ENCODE data around the gene NRXN2.
"Not testable (repeated sequence)": the region's sequence is repeated elsewhere in the genome, so short reads cannot be mapped to it uniquely, and the experiment has no call there.

Gene NRXN2

GRCh38 chr11:64665411-64665821, 57.6 kb downstream of the NRXN2 start:
- no peak for DNase-seq

DNA sequence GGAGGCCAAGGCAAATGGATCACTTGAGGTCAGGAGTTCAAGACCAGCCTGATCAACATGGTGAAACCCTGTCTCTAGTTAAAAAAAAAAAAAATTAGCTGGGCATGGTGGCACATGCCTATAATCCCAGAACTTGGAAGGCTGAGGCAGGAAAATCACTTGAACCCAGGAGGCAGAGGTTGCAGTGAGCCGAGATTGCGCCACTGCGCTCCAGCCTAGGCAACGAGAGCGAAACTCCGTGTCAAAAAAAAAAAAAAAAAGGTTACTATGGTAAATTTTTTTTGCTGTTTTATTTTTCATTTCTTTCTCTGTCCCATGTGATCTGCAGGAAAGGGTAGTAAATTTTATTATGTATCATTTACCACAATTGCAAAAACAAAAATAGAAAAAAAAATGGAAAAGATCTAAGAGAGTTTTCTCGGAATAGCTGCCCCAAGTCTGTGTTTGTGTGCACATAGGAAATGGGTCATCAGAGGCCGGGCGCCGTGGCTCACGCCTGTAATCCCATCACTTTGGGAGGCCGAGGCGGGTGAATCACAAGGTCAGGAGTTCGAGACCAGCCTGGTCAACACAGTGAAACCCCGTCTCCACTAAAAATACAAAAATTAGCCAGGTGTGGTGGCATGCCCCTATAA, 58.6 kb downstream of the NRXN2 start:
- DNase-seq, result not testable (repeated sequence)

GRCh38 chr11:64663656-64664055, 59.3 kb downstream of the NRXN2 start:
- no peak for DNase-seq

- DNase-seq, result no peak
Observed at GRCh38 chr11:64661614-64662013, 61.4 kb downstream of the NRXN2 start.

- no peak for DNase-seq
Observed at GRCh38 chr11:64661146-64661545, 61.9 kb downstream of the NRXN2 start.

DNA sequence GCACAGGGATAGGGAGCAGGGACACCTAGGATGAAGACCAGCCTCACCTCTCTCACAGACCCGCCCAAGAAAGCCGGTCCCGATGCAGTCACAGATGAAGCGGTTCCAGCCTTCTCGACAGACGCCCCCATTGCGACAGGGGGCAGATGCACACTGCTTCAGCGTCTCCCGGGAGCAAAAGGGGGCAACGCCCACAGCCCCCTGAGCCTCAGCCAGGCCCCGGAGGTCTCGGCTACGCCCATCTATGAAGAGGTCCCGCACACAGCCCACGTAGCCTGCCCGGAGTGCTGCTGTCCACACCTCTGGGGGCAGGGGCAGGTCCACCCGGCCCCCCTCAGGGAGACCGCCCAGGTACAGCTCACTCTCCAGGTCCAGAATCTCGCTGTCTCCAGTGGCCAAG, 62.3 kb downstream of the NRXN2 start:
- DNase-seq, result no peak

- no peak for DNase-seq
Observed at GRCh38 chr11:64660205-64660604, 62.8 kb downstream of the NRXN2 start.

DNA sequence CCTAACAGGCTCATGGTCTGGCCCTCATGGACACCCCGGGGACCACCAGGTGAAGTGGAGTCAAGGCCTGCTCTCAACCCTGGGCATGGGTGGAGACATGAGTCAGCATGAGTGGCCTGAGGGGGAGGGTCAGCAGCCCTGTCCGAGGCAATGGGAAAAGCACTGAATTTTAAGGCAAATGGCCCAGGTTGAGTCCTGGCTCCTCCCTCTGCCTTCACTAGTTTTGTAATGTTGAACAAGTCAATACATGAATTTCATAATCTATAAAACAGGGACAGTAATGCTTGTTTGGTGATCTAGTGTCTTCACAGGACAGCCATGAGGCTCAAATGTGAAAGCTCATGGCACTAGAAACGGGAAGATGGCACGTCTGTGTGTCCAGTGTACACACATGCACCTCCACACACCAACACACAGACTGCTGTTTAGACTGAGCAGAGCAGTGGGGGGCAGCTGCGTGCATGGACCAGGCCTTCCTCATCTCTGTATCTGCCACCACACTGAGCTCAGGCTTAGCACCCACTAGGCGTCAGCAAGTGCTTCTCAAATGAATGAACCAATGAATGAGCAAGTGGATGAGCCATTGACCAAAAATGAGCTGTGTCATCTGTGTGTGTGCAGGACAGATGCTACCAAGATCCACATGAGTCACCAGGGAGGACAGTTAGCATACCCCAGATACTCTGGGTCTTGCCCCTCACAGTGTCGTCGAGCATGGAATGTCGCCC, 63.4 kb downstream of the NRXN2 start:
- no peak for DNase-seq

- DNase-seq, result no peak
Observed at GRCh38 chr11:64658265-64658664, 64.7 kb downstream of the NRXN2 start.

- no peak for DNase-seq
Observed at GRCh38 chr11:64656862-64657261, 66.1 kb downstream of the NRXN2 start.

DNA sequence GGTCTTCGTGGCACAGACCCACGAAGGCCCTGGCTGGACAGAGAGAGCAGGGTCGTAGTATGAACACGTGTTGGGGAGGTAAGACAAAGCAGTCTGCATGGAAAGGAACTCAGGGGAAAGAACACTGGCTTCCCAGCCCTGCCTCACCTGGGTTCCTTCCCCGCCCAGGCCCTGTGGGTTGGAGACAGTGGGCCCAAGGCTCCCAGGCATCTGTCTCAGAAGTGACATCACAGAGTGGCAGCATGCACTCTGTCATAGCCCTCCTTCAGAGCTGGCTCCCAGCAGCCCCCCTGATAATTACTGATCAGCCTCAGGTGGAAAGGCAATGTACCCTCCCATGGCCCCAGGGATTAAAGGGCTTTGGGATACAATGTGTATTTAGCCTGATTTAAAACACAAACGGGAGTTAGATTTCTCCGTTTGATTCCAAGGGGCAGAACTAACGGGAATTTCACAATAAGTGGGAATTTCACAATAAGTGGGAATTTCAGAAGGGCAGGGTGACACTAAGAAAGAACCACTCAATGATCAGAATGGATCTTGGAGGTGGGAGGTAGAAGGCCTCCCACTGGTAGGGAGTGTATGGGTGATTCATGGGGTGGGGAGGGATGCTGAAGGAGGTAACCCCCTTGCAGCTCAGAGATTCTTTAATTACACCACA, 66.9 kb downstream of the NRXN2 start:
- DNase-seq, result no peak

- DNase-seq, result no peak
Observed at GRCh38 chr11:64654958-64655541, 67.9 kb downstream of the NRXN2 start.

DNA sequence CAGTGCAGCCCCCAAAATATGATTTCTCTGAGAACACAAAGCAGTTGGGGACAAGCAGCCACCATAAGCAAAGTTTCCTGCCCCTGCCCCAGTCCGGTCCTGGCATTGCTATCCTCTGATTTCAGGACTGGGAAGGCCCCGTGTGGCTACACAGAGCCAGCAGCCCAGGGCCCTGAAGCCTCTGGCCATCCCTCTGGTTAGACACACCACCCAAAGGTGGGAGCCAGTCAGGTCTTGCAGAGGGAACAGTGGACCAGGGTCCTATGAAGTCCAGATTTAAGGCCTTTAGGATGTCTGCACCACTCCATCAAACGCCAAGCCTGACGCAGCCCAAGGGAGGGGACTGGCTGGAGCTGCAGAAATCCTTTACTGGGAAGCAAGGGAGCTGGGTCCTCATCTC, 68.6 kb downstream of the NRXN2 start:
- no peak for DNase-seq

GRCh38 chr11:64653388-64653973, 69.5 kb downstream of the NRXN2 start:
- DNase-seq, result no peak

DNA sequence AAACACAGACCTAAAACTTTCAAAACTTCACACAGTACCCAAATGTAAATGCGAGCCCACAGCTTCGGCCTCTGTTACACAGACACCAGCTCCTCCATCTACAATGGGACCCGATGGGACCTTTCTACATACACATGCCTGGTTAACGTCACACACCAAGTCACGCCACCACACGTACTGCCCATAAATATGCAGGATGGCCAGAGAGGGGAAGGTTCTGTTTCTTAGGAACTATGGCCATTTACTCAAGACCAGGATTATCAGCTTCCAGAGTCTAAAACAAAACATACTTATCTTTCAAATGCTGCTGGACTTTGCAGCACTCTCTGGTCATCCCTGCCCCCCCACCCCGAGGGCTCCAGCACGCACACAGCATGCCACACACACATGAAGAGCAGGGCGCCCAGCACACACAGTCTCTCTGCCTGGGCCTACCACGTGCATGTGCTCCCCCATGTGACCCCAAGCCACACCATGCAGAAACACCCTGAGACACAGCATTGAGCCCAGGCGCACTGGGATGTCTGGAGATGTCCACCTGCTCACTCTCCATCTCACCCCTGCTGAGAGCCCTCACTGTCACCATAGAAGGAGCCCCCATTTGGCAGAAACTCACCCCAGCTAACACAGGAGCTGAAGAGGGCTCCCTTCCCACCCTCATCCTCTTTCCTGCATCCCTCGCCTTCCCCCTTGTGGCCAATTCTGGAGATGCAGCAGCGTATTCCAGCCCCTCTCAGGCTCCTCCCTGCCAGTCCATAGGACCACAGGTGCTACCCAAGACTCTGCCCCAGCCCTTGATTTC, 70.2 kb downstream of the NRXN2 start:
- peak; percentile 42 for DNase-seq

- DNase-seq, result no peak
Observed at GRCh38 chr11:64650923-64651523, 72.0 kb downstream of the NRXN2 start.

- DNase-seq, result no peak
Observed at GRCh38 chr11:64649291-64649697, 73.7 kb downstream of the NRXN2 start.

DNA sequence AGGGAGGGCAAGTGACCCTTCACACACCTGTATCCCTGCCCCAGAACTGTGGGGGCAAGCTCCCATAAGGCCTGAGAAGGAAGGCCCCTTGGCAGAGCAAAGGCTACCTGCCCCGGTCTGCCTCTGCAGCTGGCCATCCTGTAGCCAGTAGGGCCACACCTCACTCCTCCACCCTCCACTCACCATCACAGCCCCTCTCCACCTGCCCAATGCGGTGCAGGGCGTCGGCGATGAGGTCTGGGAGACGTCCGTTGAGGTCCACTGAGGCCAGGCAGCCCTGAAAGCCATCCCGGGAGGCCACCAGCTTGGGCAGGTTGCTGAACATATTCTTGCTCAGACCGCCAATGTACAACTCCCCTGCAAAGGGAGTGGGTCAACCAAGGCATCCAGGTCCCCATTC, 74.4 kb downstream of the NRXN2 start:
- DNase-seq, result no peak

GRCh38 chr11:64647019-64647779, 75.8 kb downstream of the NRXN2 start:
- no peak for DNase-seq

GRCh38 chr11:64644647-64645275, 78.2 kb downstream of the NRXN2 start:
- no peak for DNase-seq
